ENCODE results near the gene KCNA2. TPM values are rescaled to one million over a fixed set of nuclear protein-coding genes. Genes with fewer than 3 reads are reported as not detected.

KCNA2 gene
- total and polyA plus RNA-seq, 2 of the 4 experiments (the other 2 are of a cell fraction): not detected

DNA sequence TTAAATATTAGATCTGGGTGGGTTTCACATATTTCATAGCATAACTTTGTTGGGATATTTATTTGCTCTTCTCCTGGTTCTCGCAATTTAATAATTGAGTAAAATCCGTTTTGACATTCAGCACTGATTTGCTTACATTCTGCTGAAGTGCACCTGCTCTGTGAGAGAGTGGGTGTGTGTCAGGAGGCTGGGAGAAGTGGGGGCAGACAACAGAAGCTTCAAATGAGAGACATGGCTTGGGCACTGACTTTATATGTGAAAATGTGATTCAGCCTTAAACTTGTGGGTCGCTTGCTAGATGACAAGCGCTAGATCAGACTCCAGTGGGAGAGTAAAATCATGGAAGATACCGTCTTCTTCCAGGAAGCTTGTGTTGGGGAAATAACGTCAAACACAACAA lies 32.4 kb upstream of the KCNA2 start:
- intact Hi-C loops (cut with micrococcal nuclease): no loop called here
- no TSS peak for BruUV-seq (replicated peaks)
- CTCF ChIA-PET: no interaction called here

More for the DNA sequence above, 32.4 kb upstream of the KCNA2 start:
- Histone ChIP-seq H3K18ac (ENCODE audit: low read depth, low read length) (no peak overlapping the region), H3K79me1 (ENCODE audit: low read depth in 1 of 2, low read length in 2 of 2) (no peaks in the 10 kb centered on the region), H3K4ac (ENCODE audit: low read depth, low read length) (no peak overlapping the region), H2BK20ac (ENCODE audit: low read depth, low read length) (no peak overlapping the region), H4K5ac (ENCODE audit: low read depth, low read length) (no peak overlapping the region), H3K56ac (ENCODE audit: extremely low read depth, insufficient read depth, low read length) (no peak overlapping the region), H3K4me2 (ENCODE audit: low read depth, low read length) (no peak overlapping the region), H2BK5ac (ENCODE audit: low read depth, low read length, poor library complexity, severe bottlenecking) (no peak overlapping the region), H3K9ac (ENCODE audit: low read depth, low read length) (no peak overlapping the region), H3K4me3 (ENCODE audit: insufficient read depth, low read depth, low read length) (no peak overlapping the region), H2AFZ (replicated peaks; ENCODE audit: low read length, poor library complexity) (no peak overlapping the region), H2AK9ac (replicated peaks; ENCODE audit: low read depth, low read length, poor library complexity) (no peak overlapping the region), H2BK120ac (ENCODE audit: low read depth, low read length) (no peak overlapping the region), H3K9me1 (ENCODE audit: insufficient read depth, low read length) (no peaks in the 10 kb centered on the region), H3K14ac (replicated peaks; ENCODE audit: low read depth, low read length) (no peak overlapping the region), H2BK15ac (ENCODE audit: low read depth, low read length) (no peak overlapping the region), H4K8ac (ENCODE audit: low read depth in 2 of 2, low read length in 2 of 2) (no peak overlapping the region), H3K23ac (ENCODE audit: low read depth, low read length) (no peak overlapping the region), H4K20me1 (ENCODE audit: insufficient read depth, low read length) (no peaks in the 10 kb centered on the region), H3K27ac (ENCODE audit: insufficient read depth, low read length) (no peak overlapping the region), H3K27me3 (ENCODE audit: control insufficient read depth, insufficient read depth, low read length) (peaks cover 4% of the 10 kb centered on the region; the same call in 1 of the 2 replicates), H3K4me1 (ENCODE audit: control insufficient read depth, insufficient read depth, low read length) (peaks cover 5% of the 10 kb centered on the region; the same call in 1 of the 2 replicates), H2AK5ac (ENCODE audit: low read depth, low read length) (no peak overlapping the region), H3K9me3 (ENCODE audit: control insufficient read depth, insufficient read depth, low read length) (no peaks in the 10 kb centered on the region), H4K91ac (ENCODE audit: insufficient read depth, low read depth, low read length) (no peak overlapping the region), H3K36me3 (ENCODE audit: control insufficient read depth, insufficient read depth, low read length) (no peaks in the 10 kb centered on the region)
- POLR2A ChIA-PET (ENCODE audit: unreplicated experiment): no interaction called here
- WGBS, 2 experiments (ENCODE audit: extremely low coverage in 2 of 2, insufficient read length in 1 of 2): no CpG with 5 or more reads among the region's 6 CpGs
- TF ChIP-seq NFE2L2 (IDR thresholded peaks at IDR 0.05; ENCODE audit: low read depth, low read length): no peak
- TF ChIP-seq, protein P1, sequence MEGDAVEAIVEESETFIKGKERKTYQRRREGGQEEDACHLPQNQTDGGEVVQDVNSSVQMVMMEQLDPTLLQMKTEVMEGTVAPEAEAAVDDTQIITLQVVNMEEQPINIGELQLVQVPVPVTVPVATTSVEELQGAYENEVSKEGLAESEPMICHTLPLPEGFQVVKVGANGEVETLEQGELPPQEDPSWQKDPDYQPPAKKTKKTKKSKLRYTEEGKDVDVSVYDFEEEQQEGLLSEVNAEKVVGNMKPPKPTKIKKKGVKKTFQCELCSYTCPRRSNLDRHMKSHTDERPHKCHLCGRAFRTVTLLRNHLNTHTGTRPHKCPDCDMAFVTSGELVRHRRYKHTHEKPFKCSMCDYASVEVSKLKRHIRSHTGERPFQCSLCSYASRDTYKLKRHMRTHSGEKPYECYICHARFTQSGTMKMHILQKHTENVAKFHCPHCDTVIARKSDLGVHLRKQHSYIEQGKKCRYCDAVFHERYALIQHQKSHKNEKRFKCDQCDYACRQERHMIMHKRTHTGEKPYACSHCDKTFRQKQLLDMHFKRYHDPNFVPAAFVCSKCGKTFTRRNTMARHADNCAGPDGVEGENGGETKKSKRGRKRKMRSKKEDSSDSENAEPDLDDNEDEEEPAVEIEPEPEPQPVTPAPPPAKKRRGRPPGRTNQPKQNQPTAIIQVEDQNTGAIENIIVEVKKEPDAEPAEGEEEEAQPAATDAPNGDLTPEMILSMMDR (conservative IDR thresholded peaks at IDR 0.05; ENCODE audit: low read depth, low read length): no peak
- no peak for TF ChIP-seq MXI1 (IDR thresholded peaks at IDR 0.05; ENCODE audit: borderline replicate concordance, low read depth, low read length)
- ATAC-seq (ENCODE audit: low read depth) (no peak), DNase-seq (no peak)
- in situ Hi-C loops (cut with MboI; ENCODE audit: low sequenced_read_pairs): no loop called here
- dilution Hi-C loops (cut with HindIII; ENCODE audit: low sequenced_read_pairs, unreplicated experiment): no loop called here

Data from IMR-90 (cell line).